GM18499 (cell line): Measurements from ENCODE around the gene MSI2.

Experiments
- ATAC-seq: cut with Tn5 transposase; IDR thresholded peaks from one replicate; pipeline ENCODE4 v1.9.1; 2021; ENCODE audit warnings: moderate number of reproducible peaks; ENCODE audit not compliant: insufficient read depth, unreplicated experiment

MSI2 gene

GRCh38 chr17:57544401-57544800 lies 288.1 kb downstream of the MSI2 start:
- ATAC-seq: no peak

- ATAC-seq: no peak
These were observed 288.6 kb downstream of the MSI2 start for GRCh38 chr17:57544834-57545463.

- ATAC-seq: no peak
These were observed 289.5 kb downstream of the MSI2 start for GRCh38 chr17:57545731-57546342.

GRCh38 chr17:57548421-57549410 lies 292.4 kb downstream of the MSI2 start:
- no peak for ATAC-seq

GRCh38 chr17:57549468-57549867 lies 293.1 kb downstream of the MSI2 start:
- no peak for ATAC-seq

GRCh38 chr17:57550016-57550415 lies 293.7 kb downstream of the MSI2 start:
- ATAC-seq: no peak

- ATAC-seq: no peak
These were observed 294.5 kb downstream of the MSI2 start for GRCh38 chr17:57550668-57551315.

- no peak for ATAC-seq
These were observed 295.2 kb downstream of the MSI2 start for GRCh38 chr17:57551321-57552079.

GRCh38 chr17:57552114-57552624 lies 295.8 kb downstream of the MSI2 start:
- ATAC-seq: no peak

- no peak for ATAC-seq
These were observed 297.2 kb downstream of the MSI2 start for GRCh38 chr17:57553526-57553925.

- ATAC-seq: no peak
These were observed 297.9 kb downstream of the MSI2 start for GRCh38 chr17:57553991-57554825.

GRCh38 chr17:57554826-57555635 lies 298.7 kb downstream of the MSI2 start:
- no peak for ATAC-seq

GRCh38 chr17:57555636-57556175 lies 299.4 kb downstream of the MSI2 start:
- no peak for ATAC-seq

- no peak for ATAC-seq
These were observed 300.0 kb downstream of the MSI2 start for GRCh38 chr17:57556320-57556719.

- no peak for ATAC-seq
These were observed 300.7 kb downstream of the MSI2 start for GRCh38 chr17:57556977-57557376.

GRCh38 chr17:57557416-57557815 lies 301.1 kb downstream of the MSI2 start:
- no peak for ATAC-seq

- ATAC-seq: no peak
These were observed 301.7 kb downstream of the MSI2 start for GRCh38 chr17:57557834-57558681.
